ENCODE measurements around the gene PRMT6. TPM values are rescaled to one million over a fixed set of nuclear protein-coding genes. Genes with fewer than 3 reads are reported as not detected.

Gene PRMT6
- total and polyA plus RNA-seq, 10 of the 15 experiments (the other 5 are each of a cell fraction or from before 2014, with no cell fraction given): 6.0 to 38.6 (median 26.3) TPM

- no peak for TF ChIP-seq NKRF (conservative IDR thresholded peaks at IDR 0.05)
- TF ChIP-seq STAT3 (IDR thresholded peaks at IDR 0.05; ENCODE audit: low read depth, low read length): no peak
- TF ChIP-seq MLLT1 (IDR thresholded peaks at IDR 0.05): peak; percentile 87
- TF ChIP-seq POLR2AphosphoS2 (IDR thresholded peaks at IDR 0.05; ENCODE audit: low read depth, low read length): no peak
- no peak for TF ChIP-seq HSF1 (IDR thresholded peaks at IDR 0.05; ENCODE audit: low read depth, low read length)
- no peak for TF ChIP-seq IRF4 (IDR thresholded peaks at IDR 0.05; ENCODE audit: low read depth, low read length)
- peak; percentile 28 for TF ChIP-seq SKIL (IDR thresholded peaks at IDR 0.05; ENCODE audit: low read depth, poor library complexity, severe bottlenecking)
- no peak for TF ChIP-seq TCF12 (IDR thresholded peaks at IDR 0.05; ENCODE audit: low read depth, low read length)
- TF ChIP-seq TARDBP (IDR thresholded peaks at IDR 0.05; ENCODE audit: borderline replicate concordance): no peak
- TF ChIP-seq MTA2 (IDR thresholded peaks at IDR 0.05; ENCODE audit: low read depth): peak; percentile 65; the same call in 1 of the 2 replicates
- no peak for TF ChIP-seq ZBED1 (IDR thresholded peaks at IDR 0.05; ENCODE audit: borderline replicate concordance)
- 0 out of 2 replicates have a peak, but pooled peaks have one; percentile 59 for TF ChIP-seq RELB (IDR thresholded peaks at IDR 0.05; ENCODE audit: low read depth)
- TF ChIP-seq IKZF1 (conservative IDR thresholded peaks at IDR 0.05): no peak
- no peak for TF ChIP-seq E4F1 (IDR thresholded peaks at IDR 0.05; ENCODE audit: borderline replicate concordance, partially characterized antibody)
- no peak for TF ChIP-seq POU2F2 (IDR thresholded peaks at IDR 0.05; ENCODE audit: borderline replicate concordance, low read depth, low read length)
- no peak for TF ChIP-seq TBL1XR1 (IDR thresholded peaks at IDR 0.05; ENCODE audit: low read depth, low read length)
- TF ChIP-seq PKNOX1 (IDR thresholded peaks at IDR 0.05): no peak
- TF ChIP-seq DPF2 (IDR thresholded peaks at IDR 0.05): no peak
Measured at GRCh38 chr1:107016376-107016978, 40.0 kb upstream of the PRMT6 start (continued).

All from GM12878 (cell line).